ENCODE results near the gene CLEC20A.

DNA sequence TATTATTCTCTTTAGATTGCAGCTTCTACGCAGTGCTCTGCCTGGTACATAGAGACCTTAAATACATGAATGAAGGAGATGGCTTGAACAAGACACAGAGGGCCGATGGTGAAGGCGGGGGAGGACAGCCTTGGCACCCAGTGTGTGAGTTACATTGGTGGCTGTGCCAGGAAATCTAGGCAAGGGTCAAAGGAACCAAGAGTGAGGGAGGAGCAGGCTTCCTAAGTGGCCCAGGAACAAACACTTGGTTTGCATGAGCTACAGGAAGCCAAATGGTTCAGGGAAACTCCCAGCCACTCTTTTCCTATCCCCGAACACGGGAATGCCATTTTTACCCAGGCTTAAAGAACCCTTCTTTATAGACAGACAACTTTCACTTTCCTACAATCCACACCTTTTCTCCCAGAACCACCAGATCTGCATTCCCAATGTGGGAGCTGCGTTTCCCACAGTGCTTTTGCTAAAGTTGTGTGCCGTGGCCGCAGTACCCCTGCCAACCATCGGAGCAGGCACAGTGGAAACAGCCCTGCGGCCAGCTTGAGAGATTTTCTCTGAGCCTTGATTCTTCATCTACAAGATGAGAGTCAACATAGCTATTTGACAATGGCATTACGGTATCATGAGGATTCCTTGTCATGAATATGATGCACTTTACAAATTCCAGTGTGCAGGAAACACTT is 3.5 kb upstream of the CLEC20A start:
- no peak for TF ChIP-seq EZH2 (IDR thresholded peaks at IDR 0.05; ENCODE audit: insufficient read depth, poor library complexity, severe bottlenecking)
- TF ChIP-seq EZH2phosphoT487 (IDR thresholded peaks at IDR 0.05; ENCODE audit: insufficient read depth, low read depth) = no peak
